IPS-15b (cell line): ENCODE measurements around the gene POU6F2.

ENCODE experiments used
- H3K27me3 ChIP-seq: one replicate; pipeline ENCODE4 v1.6.1; 2013; ENCODE audit warnings: low read length; ENCODE audit not compliant: control insufficient read depth, insufficient read depth
- H3K36me3 ChIP-seq: one replicate; pipeline ENCODE4 v1.6.1; 2013; ENCODE audit warnings: low read length; ENCODE audit not compliant: control insufficient read depth, insufficient read depth
- H3K4me1 ChIP-seq: one replicate; pipeline ENCODE4 v1.6.1; 2013; ENCODE audit warnings: mild to moderate bottlenecking, low read length; ENCODE audit not compliant: control insufficient read depth, insufficient read depth
- H3K4me3 ChIP-seq: one replicate; pipeline ENCODE4 v1.5.1; 2013; ENCODE audit warnings: low read depth, low read length
- H3K9ac ChIP-seq: one replicate; pipeline ENCODE4 v1.6.1; 2013; ENCODE audit warnings: low read depth, mild to moderate bottlenecking, low read length
- H3K9me3 ChIP-seq: one replicate; pipeline ENCODE4 v1.6.1; 2013; ENCODE audit warnings: mild to moderate bottlenecking, low read length; ENCODE audit not compliant: control insufficient read depth, insufficient read depth

POU6F2 gene

GRCh38 chr7:39098506-39098905 lies 120.8 kb downstream of the POU6F2 start:
- H3K9me3 ChIP-seq = no peaks in the 10 kb centered on the region
- H3K4me3 ChIP-seq = no peak overlapping the region
- H3K36me3 ChIP-seq = no peaks in the 10 kb centered on the region
- no peak overlapping the region for H3K9ac ChIP-seq
- no peaks in the 10 kb centered on the region for H3K4me1 ChIP-seq
- H3K27me3 ChIP-seq = no peaks in the 10 kb centered on the region

- H3K36me3 ChIP-seq = no peaks in the 10 kb centered on the region
- H3K4me1 ChIP-seq = no peaks in the 10 kb centered on the region
- no peaks in the 10 kb centered on the region for H3K9me3 ChIP-seq
- no peak overlapping the region for H3K9ac ChIP-seq
- H3K27me3 ChIP-seq = no peaks in the 10 kb centered on the region
- H3K4me3 ChIP-seq = no peak overlapping the region
These were observed 121.4 kb downstream of the POU6F2 start for GRCh38 chr7:39099146-39099545.

- Histone ChIP-seq H3K36me3 (no peaks in the 10 kb centered on the region), H3K4me3 (no peak overlapping the region), H3K4me1 (no peaks in the 10 kb centered on the region), H3K9me3 (no peaks in the 10 kb centered on the region), H3K9ac (no peak overlapping the region), H3K27me3 (no peaks in the 10 kb centered on the region)
These were observed 122.6 kb downstream of the POU6F2 start for GRCh38 chr7:39100270-39100669.

GRCh38 chr7:39102234-39102633 lies 124.5 kb downstream of the POU6F2 start:
- Histone ChIP-seq H3K9ac (no peak overlapping the region), H3K4me1 (no peaks in the 10 kb centered on the region), H3K9me3 (no peaks in the 10 kb centered on the region), H3K4me3 (no peak overlapping the region), H3K27me3 (no peaks in the 10 kb centered on the region), H3K36me3 (no peaks in the 10 kb centered on the region)

- Histone ChIP-seq H3K9ac (no peak overlapping the region), H3K4me1 (no peaks in the 10 kb centered on the region), H3K36me3 (no peaks in the 10 kb centered on the region), H3K27me3 (no peaks in the 10 kb centered on the region), H3K4me3 (no peak overlapping the region), H3K9me3 (no peaks in the 10 kb centered on the region)
These were observed 128.0 kb downstream of the POU6F2 start for GRCh38 chr7:39105720-39106119.

- Histone ChIP-seq H3K4me1 (peaks cover 2% of the 10 kb centered on the region), H3K4me3 (no peak overlapping the region), H3K27me3 (no peaks in the 10 kb centered on the region), H3K9me3 (no peaks in the 10 kb centered on the region), H3K9ac (no peak overlapping the region), H3K36me3 (no peaks in the 10 kb centered on the region)
These were observed 148.1 kb downstream of the POU6F2 start for GRCh38 chr7:39125846-39126245.

- no peak overlapping the region for H3K4me3 ChIP-seq
- H3K4me1 ChIP-seq = peaks cover 2% of the 10 kb centered on the region
- no peak overlapping the region for H3K9ac ChIP-seq
- no peaks in the 10 kb centered on the region for H3K27me3 ChIP-seq
- H3K36me3 ChIP-seq = no peaks in the 10 kb centered on the region
- no peaks in the 10 kb centered on the region for H3K9me3 ChIP-seq
These were observed 149.3 kb downstream of the POU6F2 start for GRCh38 chr7:39127058-39127457.

- Histone ChIP-seq H3K27me3 (no peaks in the 10 kb centered on the region), H3K9ac (no peak overlapping the region), H3K9me3 (no peaks in the 10 kb centered on the region), H3K4me1 (peaks cover 2% of the 10 kb centered on the region), H3K4me3 (no peak overlapping the region), H3K36me3 (no peaks in the 10 kb centered on the region)
These were observed 150.7 kb downstream of the POU6F2 start for GRCh38 chr7:39128287-39128843.

- Histone ChIP-seq H3K9ac (no peak overlapping the region), H3K27me3 (no peaks in the 10 kb centered on the region), H3K4me3 (no peak overlapping the region), H3K4me1 (peaks cover 2% of the 10 kb centered on the region), H3K36me3 (no peaks in the 10 kb centered on the region), H3K9me3 (no peaks in the 10 kb centered on the region)
These were observed 152.6 kb downstream of the POU6F2 start for GRCh38 chr7:39130274-39130673.

GRCh38 chr7:39130857-39131526 lies 153.3 kb downstream of the POU6F2 start:
- Histone ChIP-seq H3K9ac (no peak overlapping the region), H3K4me1 (no peaks in the 10 kb centered on the region), H3K27me3 (no peaks in the 10 kb centered on the region), H3K4me3 (no peak overlapping the region), H3K36me3 (no peaks in the 10 kb centered on the region), H3K9me3 (no peaks in the 10 kb centered on the region)

GRCh38 chr7:39132306-39132705 lies 154.6 kb downstream of the POU6F2 start:
- H3K4me3 ChIP-seq = no peak overlapping the region
- H3K9ac ChIP-seq = no peak overlapping the region
- H3K9me3 ChIP-seq = no peaks in the 10 kb centered on the region
- H3K36me3 ChIP-seq = no peaks in the 10 kb centered on the region
- H3K4me1 ChIP-seq = no peaks in the 10 kb centered on the region
- H3K27me3 ChIP-seq = no peaks in the 10 kb centered on the region

GRCh38 chr7:39133088-39133487 lies 155.4 kb downstream of the POU6F2 start:
- no peaks in the 10 kb centered on the region for H3K27me3 ChIP-seq
- H3K4me3 ChIP-seq = no peak overlapping the region
- no peaks in the 10 kb centered on the region for H3K36me3 ChIP-seq
- no peak overlapping the region for H3K9ac ChIP-seq
- no peaks in the 10 kb centered on the region for H3K4me1 ChIP-seq
- H3K9me3 ChIP-seq = no peaks in the 10 kb centered on the region
